Nephron progenitor cell (in vitro differentiated cells): ENCODE measurements around the gene SNAP29.

Experiments
- DNase-seq: peaks from one replicate; pipeline ENCODE4 v3.0.0; 2021
- H3K27ac Mint-ChIP-seq: 2 replicates; pipeline ENCODE4 v1.8.0; 2021; ENCODE audit warnings: mild to moderate bottlenecking, moderate library complexity, mixed read lengths
- H3K27me3 Mint-ChIP-seq: 2 replicates; pipeline ENCODE4 v1.8.0; 2021; ENCODE audit warnings: mild to moderate bottlenecking, low read depth, mixed read lengths; ENCODE audit not compliant: poor library complexity
- H3K36me3 Mint-ChIP-seq: 2 replicates; pipeline ENCODE4 v1.8.0; 2021; ENCODE audit warnings: low read depth, mixed read lengths
- H3K4me1 Mint-ChIP-seq: 2 replicates; pipeline ENCODE4 v1.8.0; 2021; ENCODE audit warnings: mixed read lengths
- H3K4me3 Mint-ChIP-seq: 2 replicates; pipeline ENCODE4 v1.8.0; 2021; ENCODE audit warnings: mild to moderate bottlenecking, moderate library complexity, mixed read lengths
- H3K9me3 Mint-ChIP-seq: 2 replicates; pipeline ENCODE4 v1.8.0; 2021; ENCODE audit warnings: mild to moderate bottlenecking, moderate library complexity, mixed read lengths
- TF ChIP-seq, protein P1 (sequence below): fragments of 200-600 bp; sonication (generic); IDR thresholded peaks from 2 replicates; pipeline ENCODE4 v1.5.0; 2021; ENCODE audit warnings: antibody characterized with exemption

SNAP29 gene

GRCh38 chr22:20852503-20852902 lies 6.3 kb upstream of the SNAP29 start:
- no peaks in the 10 kb centered on the region for H3K9me3 Mint-ChIP-seq
- H3K27ac Mint-ChIP-seq, result no peak overlapping the region
- H3K27me3 Mint-ChIP-seq, result no peaks in the 10 kb centered on the region
- TF ChIP-seq, protein P1, sequence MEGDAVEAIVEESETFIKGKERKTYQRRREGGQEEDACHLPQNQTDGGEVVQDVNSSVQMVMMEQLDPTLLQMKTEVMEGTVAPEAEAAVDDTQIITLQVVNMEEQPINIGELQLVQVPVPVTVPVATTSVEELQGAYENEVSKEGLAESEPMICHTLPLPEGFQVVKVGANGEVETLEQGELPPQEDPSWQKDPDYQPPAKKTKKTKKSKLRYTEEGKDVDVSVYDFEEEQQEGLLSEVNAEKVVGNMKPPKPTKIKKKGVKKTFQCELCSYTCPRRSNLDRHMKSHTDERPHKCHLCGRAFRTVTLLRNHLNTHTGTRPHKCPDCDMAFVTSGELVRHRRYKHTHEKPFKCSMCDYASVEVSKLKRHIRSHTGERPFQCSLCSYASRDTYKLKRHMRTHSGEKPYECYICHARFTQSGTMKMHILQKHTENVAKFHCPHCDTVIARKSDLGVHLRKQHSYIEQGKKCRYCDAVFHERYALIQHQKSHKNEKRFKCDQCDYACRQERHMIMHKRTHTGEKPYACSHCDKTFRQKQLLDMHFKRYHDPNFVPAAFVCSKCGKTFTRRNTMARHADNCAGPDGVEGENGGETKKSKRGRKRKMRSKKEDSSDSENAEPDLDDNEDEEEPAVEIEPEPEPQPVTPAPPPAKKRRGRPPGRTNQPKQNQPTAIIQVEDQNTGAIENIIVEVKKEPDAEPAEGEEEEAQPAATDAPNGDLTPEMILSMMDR, result no peak
- no peaks in the 10 kb centered on the region for H3K36me3 Mint-ChIP-seq
- no peak for DNase-seq
- peaks cover 23% of the 10 kb centered on the region for H3K4me1 Mint-ChIP-seq
- no peak overlapping the region for H3K4me3 Mint-ChIP-seq

- Mint-ChIP-seq H3K27ac (no peak overlapping the region), H3K9me3 (no peaks in the 10 kb centered on the region)
These were observed 5.6 kb upstream of the SNAP29 start for GRCh38 chr22:20853236-20853660.

DNA sequence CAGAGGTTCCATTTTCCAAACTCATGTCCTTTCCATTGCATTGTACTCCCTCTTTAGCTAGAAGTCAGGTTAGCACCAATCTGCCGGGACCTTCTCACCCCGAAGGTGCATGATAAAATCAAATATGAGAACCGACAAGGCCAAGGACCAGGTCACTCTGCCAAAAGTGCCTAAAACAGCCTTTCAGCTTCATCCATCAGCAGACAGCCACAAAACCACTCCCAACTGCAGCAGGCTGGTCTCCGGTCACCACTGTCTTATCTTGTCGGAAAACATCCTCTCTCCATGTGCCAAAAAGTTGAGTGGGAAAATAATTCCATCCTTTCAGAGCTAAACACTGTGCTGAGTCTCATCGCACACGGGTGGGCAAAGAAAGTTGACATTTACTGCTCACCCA lies 1.6 kb upstream of the SNAP29 start:
- DNase-seq, result no peak
- H3K27ac Mint-ChIP-seq, result no peak overlapping the region
- peak overlapping the region; percentile 86 for H3K4me3 Mint-ChIP-seq
- peaks cover 34% of the 10 kb centered on the region for H3K4me1 Mint-ChIP-seq
- TF ChIP-seq, protein P1, result no peak
- no peaks in the 10 kb centered on the region for H3K27me3 Mint-ChIP-seq
- peaks cover 3% of the 10 kb centered on the region for H3K36me3 Mint-ChIP-seq
- H3K9me3 Mint-ChIP-seq, result no peaks in the 10 kb centered on the region

More at GRCh38 chr22:20853236-20853660, 5.6 kb upstream of the SNAP29 start:
- Mint-ChIP-seq H3K4me1 (peaks cover 30% of the 10 kb centered on the region), H3K36me3 (no peaks in the 10 kb centered on the region), H3K27me3 (no peaks in the 10 kb centered on the region), H3K4me3 (no peak overlapping the region)
- TF ChIP-seq, protein P1, result no peak
- no peak for DNase-seq

DNA sequence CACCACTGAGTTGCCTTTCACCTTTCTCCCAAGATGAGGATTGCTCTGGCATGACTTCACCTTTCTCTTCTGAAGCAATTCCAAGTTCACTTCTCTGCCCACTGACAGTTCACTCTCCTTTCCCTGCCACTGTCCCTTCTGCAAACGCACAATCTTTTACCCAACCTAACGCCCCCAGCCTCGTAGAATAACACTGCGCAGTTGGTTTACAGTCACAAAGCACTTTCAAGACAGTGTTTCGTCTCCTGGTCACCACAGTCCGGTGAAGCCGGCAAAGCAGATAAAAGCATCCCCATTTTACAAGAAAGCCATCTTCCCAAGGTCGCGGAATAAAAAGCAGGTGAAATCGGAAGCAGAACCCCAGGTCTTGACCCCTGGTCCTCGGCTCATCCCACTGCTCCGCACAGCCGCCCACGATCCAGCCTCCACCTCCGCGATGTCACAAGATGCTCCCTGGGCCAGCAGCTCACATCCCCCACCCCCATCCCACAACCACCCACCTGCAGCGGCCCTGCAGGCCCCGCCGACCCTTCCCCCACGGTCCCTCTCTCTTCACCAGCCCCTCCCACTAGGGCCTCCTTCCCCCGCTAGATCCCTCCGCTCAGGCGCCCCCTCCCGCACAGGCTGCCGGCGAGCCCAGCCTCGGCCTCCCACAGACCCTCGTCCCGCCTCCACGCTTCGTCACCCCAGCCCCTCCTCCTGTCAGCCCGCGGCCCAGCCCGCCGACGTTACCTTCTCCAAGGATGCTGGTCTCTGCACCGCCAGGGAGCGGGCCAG lies 781 bp upstream of the SNAP29 start:
- peaks cover 6% of the 10 kb centered on the region for H3K36me3 Mint-ChIP-seq
- peak; percentile 92 for DNase-seq
- peak overlapping the region; percentile 85 for H3K27ac Mint-ChIP-seq
- no peaks in the 10 kb centered on the region for H3K9me3 Mint-ChIP-seq
- H3K4me3 Mint-ChIP-seq, result peak overlapping the region; percentile 86
- TF ChIP-seq, protein P1, result no peak
- peaks cover 29% of the 10 kb centered on the region for H3K4me1 Mint-ChIP-seq
- H3K27me3 Mint-ChIP-seq, result no peaks in the 10 kb centered on the region

DNA sequence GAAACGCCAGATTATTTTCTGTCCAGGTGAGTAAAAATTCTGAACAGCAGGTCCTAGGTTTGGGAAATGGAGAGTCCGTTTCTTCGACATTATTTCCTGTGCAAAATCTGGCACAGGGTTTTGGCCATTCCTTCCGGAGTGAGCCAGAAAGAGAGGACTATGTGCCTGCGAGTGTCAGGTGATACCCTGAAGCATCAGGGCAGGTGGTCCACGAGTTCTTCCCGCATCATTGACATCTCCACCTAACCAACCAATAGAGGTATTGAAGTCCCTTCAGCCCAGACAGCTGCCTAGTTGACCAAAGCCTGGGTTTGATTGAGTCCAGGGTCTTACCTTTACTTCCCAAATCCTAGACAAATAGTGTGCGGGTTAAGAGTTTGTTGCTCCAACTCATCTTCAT lies 808 bp downstream of the SNAP29 start:
- TF ChIP-seq, protein P1, result no peak
- Mint-ChIP-seq H3K9me3 (no peaks in the 10 kb centered on the region), H3K27ac (no peak overlapping the region), H3K27me3 (no peaks in the 10 kb centered on the region), H3K4me1 (peaks cover 25% of the 10 kb centered on the region), H3K36me3 (peaks cover 16% of the 10 kb centered on the region), H3K4me3 (peak overlapping the region; percentile 82)
- DNase-seq, result no peak

GRCh38 chr22:20862540-20862939 lies 3.7 kb downstream of the SNAP29 start:
- no peak for DNase-seq
- no peaks in the 10 kb centered on the region for H3K27me3 Mint-ChIP-seq
- peaks cover 16% of the 10 kb centered on the region for H3K36me3 Mint-ChIP-seq
- H3K27ac Mint-ChIP-seq, result no peak overlapping the region
- H3K9me3 Mint-ChIP-seq, result no peaks in the 10 kb centered on the region
- H3K4me3 Mint-ChIP-seq, result no peak overlapping the region
- TF ChIP-seq, protein P1, result no peak
- H3K4me1 Mint-ChIP-seq, result peaks cover 31% of the 10 kb centered on the region
